Measurements from ENCODE around the gene SLC30A2. TPM values are rescaled to one million over a fixed set of nuclear protein-coding genes. Genes with fewer than 3 reads are reported as not detected.

SLC30A2 gene
- total and polyA plus RNA-seq, 8 donors, result 0.30 to 2.0 (median 0.46) TPM; not detected in 5

- WGBS, 5 donors, result 71 to 87% (median 77%) methylated on average over 6 of the region's 6 CpGs
- Histone ChIP-seq H3K27ac (no peak overlapping the region), H3K4me3 (no peak overlapping the region), H3K27me3 (peaks cover 0 to 37% (median 18%) of the 10 kb centered on the region in 3 donors), H3K4me1 (peaks cover 16 to 21% (median 20%) of the 10 kb centered on the region in 4 donors), H3K36me3 (no peaks in the 10 kb centered on the region), H3K9me3 (no peaks in the 10 kb centered on the region)
- TF ChIP-seq EP300 (IDR thresholded peaks at IDR 0.05), result no peak
- TF ChIP-seq POLR2AphosphoS5 (IDR thresholded peaks at IDR 0.05), result no peak
- no peak for TF ChIP-seq POLR2A (IDR thresholded peaks at IDR 0.05)
- no peak for TF ChIP-seq CTCF (IDR thresholded peaks at IDR 0.05)
- intact Hi-C loops (cut with DNase I; ENCODE audit: low total_unique reads), result loop anchor here (5.0 to 10.0 kb wide), 2 partner anchors 107 to 124 kb away; no protein-coding TSS in a partner anchor
- DNase-seq, result no peak
Observed at GRCh38 chr1:26037904-26038303, 8.0 kb downstream of the SLC30A2 start.

GRCh38 chr1:26036756-26037281, 9.1 kb downstream of the SLC30A2 start:
- no peak overlapping the region for H3K4me3 ChIP-seq
- H3K36me3 ChIP-seq, result no peaks in the 10 kb centered on the region
- intact Hi-C loops (cut with DNase I; ENCODE audit: low total_unique reads), result loop anchor here (5.0 to 10.0 kb wide), 2 partner anchors 108 to 125 kb away; no protein-coding TSS in a partner anchor
- H3K4me1 ChIP-seq, result peaks cover 16 to 21% (median 20%) of the 10 kb centered on the region in 4 donors
- H3K27me3 ChIP-seq, result peaks cover 0 to 26% (median 11%) of the 10 kb centered on the region in 3 donors
- DNase-seq, result no peak
- no peak for TF ChIP-seq CTCF (IDR thresholded peaks at IDR 0.05)
- no peak for TF ChIP-seq POLR2AphosphoS5 (IDR thresholded peaks at IDR 0.05)
- TF ChIP-seq EP300 (IDR thresholded peaks at IDR 0.05), result no peak
- TF ChIP-seq POLR2A (IDR thresholded peaks at IDR 0.05), result no peak
- 61 to 75% (median 70%) methylated on average over 10 to 11 of the region's 11 CpGs for WGBS, 5 donors
- no peaks in the 10 kb centered on the region for H3K9me3 ChIP-seq
- no peak overlapping the region for H3K27ac ChIP-seq

- 0 to 9% (median 8%) methylated on average over 25 to 39 of the region's 39 CpGs for WGBS, 5 donors
- Histone ChIP-seq H3K4me3 (peak overlapping the region; percentile 62 to 93 (median 87)), H3K9me3 (no peaks in the 10 kb centered on the region), H3K27me3 (peaks cover 0 to 19% (median 5%) of the 10 kb centered on the region in 3 donors), H3K4me1 (peaks cover 16 to 21% (median 20%) of the 10 kb centered on the region in 4 donors), H3K27ac (peak overlapping the region; percentile 78 to 92 (median 86)), H3K36me3 (no peaks in the 10 kb centered on the region)
- DNase-seq, result peak; percentile 85 to 94
- peak in 2 of 3 donors; percentile 9 to 59 for TF ChIP-seq POLR2AphosphoS5 (IDR thresholded peaks at IDR 0.05)
- TF ChIP-seq EP300 (IDR thresholded peaks at IDR 0.05), result no peak
- peak in 6 of 7 experiments; percentile 99 to 100 (median 100) for TF ChIP-seq CTCF (IDR thresholded peaks at IDR 0.05)
- intact Hi-C loops (cut with DNase I; ENCODE audit: low total_unique reads), result loop anchor here (5.0 to 10.0 kb wide), 2 partner anchors 109 to 126 kb away; no protein-coding TSS in a partner anchor
Observed at GRCh38 chr1:26035959-26036755, 9.8 kb downstream of the SLC30A2 start.

- peak overlapping the region; percentile 62 to 93 (median 87) for H3K4me3 ChIP-seq
- intact Hi-C loops (cut with DNase I; ENCODE audit: low total_unique reads), result loop anchor here (5.0 to 10.0 kb wide), 2 partner anchors 109 to 127 kb away; no protein-coding TSS in a partner anchor
- peak in 1 of 4 donors; percentile 29 for TF ChIP-seq POLR2A (IDR thresholded peaks at IDR 0.05)
- TF ChIP-seq POLR2AphosphoS5 (IDR thresholded peaks at IDR 0.05), result peak; percentile 38 to 85 (median 80)
- TF ChIP-seq EP300 (IDR thresholded peaks at IDR 0.05), result no peak
- peaks cover 0 to 22% (median 4%) of the 10 kb centered on the region in 3 donors for H3K27me3 ChIP-seq
- H3K27ac ChIP-seq, result peak overlapping the region; percentile 78 to 92 (median 86)
- WGBS, 5 donors, result 0 to 1% (median 0%) methylated on average over 59 to 60 of the region's 60 CpGs
- H3K36me3 ChIP-seq, result no peaks in the 10 kb centered on the region
- DNase-seq, result peak; percentile 97
- H3K9me3 ChIP-seq, result no peaks in the 10 kb centered on the region
- peaks cover 16 to 21% (median 20%) of the 10 kb centered on the region in 4 donors for H3K4me1 ChIP-seq
Observed at GRCh38 chr1:26035203-26035958, 10.5 kb downstream of the SLC30A2 start.
